Mesothelial cell of epicardium (in vitro differentiated cells): ENCODE data around the gene MAT1A. TPM values are rescaled to one million over a fixed set of nuclear protein-coding genes. Genes with fewer than 3 reads are reported as not detected.
"Not testable (repeated sequence)": the region's sequence is repeated elsewhere in the genome, so short reads cannot be mapped to it uniquely, and the experiment has no call there.

Experiments
- DNase-seq, 2 experiments: peaks; one replicate each; pipeline ENCODE4 v3.0.0; 2021; ENCODE audit warnings: low spot score in 2 of 2; ENCODE audit not compliant: unreplicated experiment in 2 of 2
- H3K27ac Mint-ChIP-seq: 2 replicates; pipeline ENCODE4 v1.8.0; 2021; ENCODE audit warnings: mixed read lengths
- H3K27me3 Mint-ChIP-seq: 2 replicates; pipeline ENCODE4 v1.8.0; 2021; ENCODE audit warnings: low read depth, mixed read lengths
- H3K36me3 Mint-ChIP-seq: 2 replicates; pipeline ENCODE4 v1.8.0; 2021; ENCODE audit warnings: mixed read lengths
- H3K4me1 Mint-ChIP-seq: 2 replicates; pipeline ENCODE4 v1.8.0; 2021; ENCODE audit warnings: mixed read lengths
- H3K4me3 Mint-ChIP-seq: 2 replicates; pipeline ENCODE4 v1.8.0; 2021; ENCODE audit warnings: mild to moderate bottlenecking, moderate library complexity, mixed read lengths
- H3K9me3 Mint-ChIP-seq: 2 replicates; pipeline ENCODE4 v1.8.0; 2021; ENCODE audit warnings: mixed read lengths
- total RNA-seq: library from RNA; stranded (reverse); gene quantifications from 3 replicates; pipeline ENCODE4 v1.2.1, GENCODE V29; 2021
- TF ChIP-seq, protein P1 (sequence below): fragments of 200-600 bp; sonication (generic); IDR thresholded peaks from one replicate; pipeline ENCODE4 v1.5.0; 2021; ENCODE audit warnings: antibody characterized with exemption; ENCODE audit not compliant: unreplicated experiment

MAT1A gene
- total RNA-seq, 1 donor from 2014 or later: 0.22 TPM

DNA sequence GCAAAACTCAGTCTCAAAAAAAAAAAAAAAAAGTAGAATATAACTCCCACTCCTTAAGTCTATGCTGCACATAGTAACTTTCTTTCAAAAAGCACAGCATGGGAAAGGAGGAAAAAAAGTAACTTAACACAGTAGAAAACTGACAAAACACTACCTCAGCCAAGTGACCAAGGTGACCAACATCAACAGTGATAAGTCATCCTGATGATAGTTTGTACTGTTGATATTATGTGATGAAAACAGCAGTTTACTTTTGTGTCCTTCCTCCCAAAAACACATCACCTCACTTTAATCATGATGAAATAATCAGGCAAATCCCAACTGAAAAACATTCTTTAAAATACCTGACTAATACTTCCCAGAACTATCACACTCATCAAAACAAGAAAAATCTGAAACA is 29.3 kb upstream of the MAT1A start:
- Mint-ChIP-seq H3K4me1 (no peaks in the 10 kb centered on the region), H3K4me3 (no peak overlapping the region), H3K36me3 (no peaks in the 10 kb centered on the region), H3K9me3 (peaks cover 6% of the 10 kb centered on the region), H3K27me3 (peaks cover 2% of the 10 kb centered on the region), H3K27ac (no peak overlapping the region)
- TF ChIP-seq, protein P1, sequence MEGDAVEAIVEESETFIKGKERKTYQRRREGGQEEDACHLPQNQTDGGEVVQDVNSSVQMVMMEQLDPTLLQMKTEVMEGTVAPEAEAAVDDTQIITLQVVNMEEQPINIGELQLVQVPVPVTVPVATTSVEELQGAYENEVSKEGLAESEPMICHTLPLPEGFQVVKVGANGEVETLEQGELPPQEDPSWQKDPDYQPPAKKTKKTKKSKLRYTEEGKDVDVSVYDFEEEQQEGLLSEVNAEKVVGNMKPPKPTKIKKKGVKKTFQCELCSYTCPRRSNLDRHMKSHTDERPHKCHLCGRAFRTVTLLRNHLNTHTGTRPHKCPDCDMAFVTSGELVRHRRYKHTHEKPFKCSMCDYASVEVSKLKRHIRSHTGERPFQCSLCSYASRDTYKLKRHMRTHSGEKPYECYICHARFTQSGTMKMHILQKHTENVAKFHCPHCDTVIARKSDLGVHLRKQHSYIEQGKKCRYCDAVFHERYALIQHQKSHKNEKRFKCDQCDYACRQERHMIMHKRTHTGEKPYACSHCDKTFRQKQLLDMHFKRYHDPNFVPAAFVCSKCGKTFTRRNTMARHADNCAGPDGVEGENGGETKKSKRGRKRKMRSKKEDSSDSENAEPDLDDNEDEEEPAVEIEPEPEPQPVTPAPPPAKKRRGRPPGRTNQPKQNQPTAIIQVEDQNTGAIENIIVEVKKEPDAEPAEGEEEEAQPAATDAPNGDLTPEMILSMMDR: no peak
- DNase-seq: no peak

DNA sequence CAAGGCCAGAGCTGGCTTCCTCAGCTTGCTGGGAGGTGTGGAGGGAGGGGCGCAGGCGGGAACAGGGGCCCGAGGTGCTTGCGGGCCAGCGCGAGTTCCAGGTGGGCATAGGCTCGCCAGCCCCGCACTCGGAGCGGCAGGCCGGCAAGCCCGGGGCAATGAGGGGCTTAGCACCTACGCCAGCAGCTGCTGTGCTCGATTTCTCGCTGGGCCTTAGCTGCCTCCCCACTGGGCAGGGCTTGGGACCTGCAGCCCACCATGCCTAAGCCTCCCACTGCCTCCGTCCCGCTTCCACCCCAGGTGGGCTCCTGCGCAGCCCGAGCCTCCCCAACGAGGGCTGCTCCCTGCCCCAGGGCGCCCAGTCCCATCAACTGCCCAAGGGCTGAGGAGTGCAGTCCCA is 25.9 kb upstream of the MAT1A start:
- H3K27ac Mint-ChIP-seq: no peak overlapping the region
- no peak overlapping the region for H3K4me3 Mint-ChIP-seq
- H3K36me3 Mint-ChIP-seq: no peaks in the 10 kb centered on the region
- H3K9me3 Mint-ChIP-seq: peaks cover 17% of the 10 kb centered on the region
- TF ChIP-seq, protein P1: no peak
- no peak for DNase-seq
- H3K27me3 Mint-ChIP-seq: peaks cover 2% of the 10 kb centered on the region
- H3K4me1 Mint-ChIP-seq: no peaks in the 10 kb centered on the region

DNA sequence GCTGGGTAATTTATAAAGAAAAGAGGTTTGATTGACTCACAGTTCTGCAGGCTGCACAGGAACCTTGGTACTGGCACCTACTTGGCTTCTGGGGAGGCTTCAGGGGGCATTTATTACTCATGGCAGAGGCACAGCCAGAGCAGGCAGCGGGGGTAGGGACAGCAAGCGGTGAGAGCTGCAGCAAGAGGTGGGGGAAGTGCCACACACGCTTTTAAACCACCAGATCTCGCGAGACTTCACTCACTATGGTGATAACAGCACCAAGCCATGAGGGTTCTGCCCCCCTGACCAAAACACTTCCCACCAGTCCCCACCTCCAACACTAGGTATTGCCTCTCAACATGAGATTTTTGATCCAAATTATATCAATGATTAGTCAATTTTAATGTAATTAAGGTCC is 24.1 kb upstream of the MAT1A start:
- DNase-seq: no peak
- no peaks in the 10 kb centered on the region for H3K36me3 Mint-ChIP-seq

GRCh38 chr10:80305989-80306388 is 16.5 kb upstream of the MAT1A start:
- not testable (repeated sequence) for H3K4me3 Mint-ChIP-seq, H3K27me3 Mint-ChIP-seq, H3K27ac Mint-ChIP-seq, DNase-seq, H3K36me3 Mint-ChIP-seq, H3K4me1 Mint-ChIP-seq
- peaks cover 35% of the 10 kb centered on the region for H3K9me3 Mint-ChIP-seq

More for the DNA sequence above, 24.1 kb upstream of the MAT1A start:
- no peak overlapping the region for H3K27ac Mint-ChIP-seq
- H3K27me3 Mint-ChIP-seq: no peaks in the 10 kb centered on the region
- H3K4me3 Mint-ChIP-seq: no peak overlapping the region
- peaks cover 17% of the 10 kb centered on the region for H3K9me3 Mint-ChIP-seq
- no peaks in the 10 kb centered on the region for H3K4me1 Mint-ChIP-seq
- TF ChIP-seq, protein P1: no peak

- H3K4me1 Mint-ChIP-seq: no peaks in the 10 kb centered on the region
- no peak overlapping the region for H3K4me3 Mint-ChIP-seq
- H3K36me3 Mint-ChIP-seq: no peaks in the 10 kb centered on the region
- peaks cover 7% of the 10 kb centered on the region for H3K27me3 Mint-ChIP-seq
- no peak for DNase-seq
- TF ChIP-seq, protein P1: no peak
- peaks cover 25% of the 10 kb centered on the region for H3K9me3 Mint-ChIP-seq
- no peak overlapping the region for H3K27ac Mint-ChIP-seq
These were observed 7.5 kb upstream of the MAT1A start for GRCh38 chr10:80296942-80297341.

DNA sequence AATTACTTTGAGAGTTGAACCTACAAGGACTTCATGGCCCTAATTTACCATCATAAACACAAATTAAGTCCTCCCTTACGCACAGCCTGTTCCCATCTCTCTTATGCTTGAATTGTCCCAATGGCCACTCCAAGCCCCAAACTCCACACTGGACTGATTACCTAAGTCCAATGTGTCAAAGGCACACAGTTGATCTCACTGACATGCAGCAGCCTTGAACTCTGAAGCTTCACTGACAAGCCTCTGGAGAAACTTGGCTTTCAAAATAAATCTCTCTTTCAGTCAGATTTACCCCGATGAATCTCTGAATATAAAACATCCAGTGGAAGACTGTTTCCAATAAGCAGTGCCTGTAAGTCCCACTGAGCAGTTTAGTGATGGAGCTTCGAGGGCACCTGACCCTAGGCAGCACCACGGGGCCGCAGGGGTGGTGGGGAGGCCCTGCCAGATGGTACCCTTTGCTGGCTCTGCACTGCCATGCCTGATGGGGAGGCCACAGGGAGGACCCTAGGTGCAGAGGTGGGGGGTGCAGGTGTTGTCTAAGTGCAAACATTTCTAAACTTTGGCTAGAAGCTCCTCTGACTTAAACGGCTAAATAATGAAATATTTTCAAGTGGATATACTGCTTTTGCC is 3.3 kb upstream of the MAT1A start:
- H3K9me3 Mint-ChIP-seq: peaks cover 14% of the 10 kb centered on the region
- H3K4me3 Mint-ChIP-seq: no peak overlapping the region
- DNase-seq: no peak
- no peak overlapping the region for H3K27ac Mint-ChIP-seq
- TF ChIP-seq, protein P1: no peak
- peaks cover 28% of the 10 kb centered on the region for H3K27me3 Mint-ChIP-seq
- no peaks in the 10 kb centered on the region for H3K36me3 Mint-ChIP-seq
- H3K4me1 Mint-ChIP-seq: peaks cover 4% of the 10 kb centered on the region
